ENCODE measurements around the gene GABBR2.

DNA sequence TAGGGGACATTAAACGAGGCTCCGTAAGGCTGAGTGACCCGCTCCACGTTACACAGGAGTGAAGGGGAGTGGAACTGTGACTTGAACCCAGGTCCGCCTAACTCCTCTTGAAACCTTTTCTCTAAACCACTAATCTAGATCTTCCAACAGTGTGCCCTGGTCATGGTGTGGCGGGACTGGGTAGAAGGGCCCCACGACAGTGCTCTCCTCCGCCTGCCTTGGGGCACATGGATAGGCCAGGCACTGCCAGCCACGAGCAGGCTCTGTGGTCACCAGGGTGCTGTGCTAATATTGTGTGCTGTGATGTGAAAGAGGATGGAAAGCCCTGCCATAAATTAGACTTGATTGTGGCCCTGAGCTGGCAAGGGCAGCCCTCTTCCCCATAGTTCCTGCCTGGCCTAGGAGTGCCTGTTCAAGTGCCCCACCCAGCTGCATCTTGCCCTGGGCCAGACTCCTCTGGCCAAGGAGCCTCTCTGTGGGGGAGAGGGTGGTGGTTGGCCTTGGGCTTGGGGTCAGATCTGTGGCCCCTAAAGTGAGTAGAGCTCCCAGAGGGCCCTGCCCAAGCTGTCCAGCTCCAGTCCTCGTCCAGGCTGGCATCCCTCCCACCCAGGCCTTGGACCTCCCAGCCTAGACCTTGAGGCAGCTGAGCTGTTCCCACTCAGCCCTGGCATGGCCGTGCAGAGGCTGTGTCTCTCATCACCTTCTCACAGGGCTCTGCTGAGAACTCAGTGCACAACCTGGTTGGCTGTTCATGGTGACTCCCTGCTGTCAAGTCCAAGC is 385.5 kb downstream of the GABBR2 start:
- no peak for TF ChIP-seq SUZ12 (IDR thresholded peaks at IDR 0.05; ENCODE audit: low read length)
- no peak for TF ChIP-seq CTCF (IDR thresholded peaks at IDR 0.05; ENCODE audit: control extremely low read depth in 1 of 3, insufficient read depth in 1 of 3, low read depth in 1 of 3, low read length in 3 of 3)
- no peak for TF ChIP-seq BRCA1 (IDR thresholded peaks at IDR 0.05; ENCODE audit: low read depth, low read length)
- TF ChIP-seq SIN3A (conservative IDR thresholded peaks at IDR 0.05 in 1 of 2, IDR thresholded peaks at IDR 0.05 in 1 of 2; ENCODE audit: low read depth in 1 of 2, low read length in 2 of 2), result no peak
- TF ChIP-seq ZNF274 (IDR thresholded peaks at IDR 0.05; ENCODE audit: borderline replicate concordance, extremely low read depth, low read length), result no peak
- no peak for TF ChIP-seq FOSL1 (IDR thresholded peaks at IDR 0.05; ENCODE audit: insufficient read depth, low read depth, low read length)
- TF ChIP-seq POLR2A (IDR thresholded peaks at IDR 0.05; ENCODE audit: control extremely low read depth in 1 of 2, low read depth in 2 of 2, low read length in 2 of 2), result no peak
- TF ChIP-seq RAD21 (IDR thresholded peaks at IDR 0.05 in 1 of 2, conservative IDR thresholded peaks at IDR 0.05 in 1 of 2; ENCODE audit: low read depth in 2 of 2, low read length in 2 of 2), result no peak
- no peak for TF ChIP-seq ATF3 (IDR thresholded peaks at IDR 0.05; ENCODE audit: insufficient read depth, low read depth, low read length)
- no peak for TF ChIP-seq MAFK (IDR thresholded peaks at IDR 0.05; ENCODE audit: low read depth, low read length)
- TF ChIP-seq CHD2 (IDR thresholded peaks at IDR 0.05; ENCODE audit: low read length), result no peak
- no peak for TF ChIP-seq CBX8 (IDR thresholded peaks at IDR 0.05; ENCODE audit: borderline replicate concordance, low read depth, low read length)
- TF ChIP-seq POLR2AphosphoS5 (IDR thresholded peaks at IDR 0.05; ENCODE audit: low read depth, low read length), result no peak
- no peak for TF ChIP-seq EP300 (IDR thresholded peaks at IDR 0.05; ENCODE audit: borderline replicate concordance in 1 of 2, low read depth in 2 of 2, low read length in 2 of 2)

Measured in H1 (cell line).